Skeletal muscle satellite cell (primary cell): ENCODE measurements around the gene TSPAN14.
A peak's percentile ranks its signal among the peaks of the same experiment; 100 is the strongest.

ENCODE experiments used
- H3K27me3 ChIP-seq: 2 replicates; pipeline ENCODE4 v1.7.0; 2013; ENCODE audit warnings: low read length; ENCODE audit not compliant: control insufficient read depth, insufficient read depth
- H3K36me3 ChIP-seq: 2 replicates; pipeline ENCODE4 v1.7.0; 2013; ENCODE audit warnings: mild to moderate bottlenecking, control low read depth, low read length; ENCODE audit not compliant: insufficient read depth
- H3K4me1 ChIP-seq: 2 replicates; pipeline ENCODE4 v1.7.0; 2013; ENCODE audit warnings: low read length; ENCODE audit not compliant: control insufficient read depth, insufficient read depth
- H3K4me2 ChIP-seq: 2 replicates; pipeline ENCODE4 v1.7.0; 2013; ENCODE audit warnings: mild to moderate bottlenecking, low read length
- H3K4me3 ChIP-seq: 2 replicates; pipeline ENCODE4 v1.7.0; 2013; ENCODE audit warnings: low read length
- H3K9ac ChIP-seq: 2 replicates; pipeline ENCODE4 v1.7.0; 2013; ENCODE audit warnings: mild to moderate bottlenecking, low read depth, low read length, moderate library complexity
- H3K9me3 ChIP-seq: replicated peaks from 2 replicates; pipeline ENCODE4 v1.7.0; 2013; ENCODE audit warnings: mild to moderate bottlenecking, control low read depth, low read length

Gene TSPAN14

DNA sequence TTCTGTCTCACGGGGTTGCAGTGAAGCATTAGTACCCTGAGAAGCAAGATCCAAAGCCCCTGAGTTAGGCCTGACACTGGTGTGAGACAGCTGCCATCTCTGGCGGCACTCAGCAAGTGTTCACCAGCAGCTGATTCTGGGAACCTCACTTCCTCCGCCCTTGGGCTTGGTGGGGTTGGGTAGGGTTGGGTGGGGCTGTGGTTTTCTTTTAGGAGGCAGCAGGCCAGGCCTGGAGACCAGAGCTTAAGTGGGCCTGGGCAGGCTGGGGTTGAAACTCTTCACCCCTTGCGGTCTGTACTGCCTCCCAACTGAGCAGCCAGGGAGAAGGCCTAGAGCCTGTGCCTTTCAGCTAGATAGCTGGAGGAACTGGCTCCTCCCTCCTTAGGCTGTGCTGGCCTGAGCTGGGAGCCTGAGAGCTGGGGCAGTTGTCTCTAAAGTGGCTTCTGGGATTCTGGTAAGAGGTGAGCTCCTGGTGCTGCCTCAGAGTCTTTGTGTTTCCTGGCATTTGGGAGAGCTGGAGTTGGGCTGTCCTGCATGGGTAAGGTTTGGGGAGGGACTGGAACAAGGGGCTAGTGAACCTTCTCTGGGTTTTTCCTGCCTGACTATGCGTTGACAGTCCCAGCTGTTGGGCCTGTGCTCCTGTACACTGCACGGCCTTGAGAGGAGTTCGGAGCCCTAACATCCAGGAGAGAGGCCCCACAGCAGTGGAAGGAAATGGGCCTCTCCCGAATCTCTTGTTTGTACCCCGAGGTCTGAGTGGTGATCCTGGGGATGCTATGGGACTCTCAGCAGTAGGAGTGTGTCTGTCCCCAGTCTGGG, 5.1 kb downstream of the TSPAN14 start:
- H3K4me3 ChIP-seq: no peak overlapping the region
- H3K9me3 ChIP-seq: no peaks in the 10 kb centered on the region
- no peaks in the 10 kb centered on the region for H3K36me3 ChIP-seq
- H3K9ac ChIP-seq: peak overlapping the region; percentile 60
- peak overlapping the region; percentile 12 for H3K4me2 ChIP-seq
- H3K4me1 ChIP-seq: peaks cover 50% of the 10 kb centered on the region
- no peaks in the 10 kb centered on the region for H3K27me3 ChIP-seq

DNA sequence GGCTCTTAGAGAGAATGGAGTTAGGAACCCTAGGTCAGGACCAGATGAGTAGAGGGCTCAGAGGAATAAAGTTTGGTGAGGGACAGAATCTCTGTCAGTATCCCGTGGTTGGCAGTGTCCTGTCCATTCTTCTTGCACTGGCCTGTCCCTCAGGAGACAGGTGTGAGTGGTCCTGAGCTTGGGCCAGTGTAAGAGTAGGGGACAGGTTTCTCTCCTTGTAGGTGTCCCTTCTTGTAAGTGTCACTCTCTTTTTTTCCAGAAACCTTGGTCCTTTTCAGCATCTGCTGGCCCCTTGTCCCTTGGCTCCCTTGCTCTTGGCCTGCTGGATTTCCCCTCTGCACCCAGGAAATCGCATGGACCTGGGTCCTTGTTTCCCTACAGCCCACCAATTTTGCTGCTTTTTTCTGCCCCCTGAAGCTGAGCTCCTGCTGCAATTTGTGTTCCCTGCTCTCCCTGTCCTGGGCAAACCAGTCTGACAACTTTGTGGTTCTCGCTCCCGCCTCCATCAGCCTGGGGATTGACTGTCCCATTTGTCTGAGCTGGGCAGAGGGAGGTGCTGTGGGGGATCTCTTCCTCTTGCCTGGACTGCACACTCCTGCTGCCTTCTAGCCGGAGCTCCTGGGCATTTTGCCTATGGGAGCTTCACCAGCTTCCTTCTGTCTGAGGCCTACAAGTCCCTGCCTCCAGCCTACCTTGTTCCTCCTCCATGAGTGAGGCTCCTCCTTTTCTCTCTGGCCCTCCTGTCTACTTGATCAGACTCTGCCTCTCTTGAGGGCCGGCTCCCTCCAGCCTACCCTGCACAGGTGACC, 6.5 kb downstream of the TSPAN14 start:
- no peak overlapping the region for H3K4me2 ChIP-seq
- peaks cover 57% of the 10 kb centered on the region for H3K4me1 ChIP-seq
- H3K27me3 ChIP-seq: no peaks in the 10 kb centered on the region
- no peak overlapping the region for H3K4me3 ChIP-seq
- no peak overlapping the region for H3K9ac ChIP-seq
- H3K36me3 ChIP-seq: no peaks in the 10 kb centered on the region
- no peaks in the 10 kb centered on the region for H3K9me3 ChIP-seq

DNA sequence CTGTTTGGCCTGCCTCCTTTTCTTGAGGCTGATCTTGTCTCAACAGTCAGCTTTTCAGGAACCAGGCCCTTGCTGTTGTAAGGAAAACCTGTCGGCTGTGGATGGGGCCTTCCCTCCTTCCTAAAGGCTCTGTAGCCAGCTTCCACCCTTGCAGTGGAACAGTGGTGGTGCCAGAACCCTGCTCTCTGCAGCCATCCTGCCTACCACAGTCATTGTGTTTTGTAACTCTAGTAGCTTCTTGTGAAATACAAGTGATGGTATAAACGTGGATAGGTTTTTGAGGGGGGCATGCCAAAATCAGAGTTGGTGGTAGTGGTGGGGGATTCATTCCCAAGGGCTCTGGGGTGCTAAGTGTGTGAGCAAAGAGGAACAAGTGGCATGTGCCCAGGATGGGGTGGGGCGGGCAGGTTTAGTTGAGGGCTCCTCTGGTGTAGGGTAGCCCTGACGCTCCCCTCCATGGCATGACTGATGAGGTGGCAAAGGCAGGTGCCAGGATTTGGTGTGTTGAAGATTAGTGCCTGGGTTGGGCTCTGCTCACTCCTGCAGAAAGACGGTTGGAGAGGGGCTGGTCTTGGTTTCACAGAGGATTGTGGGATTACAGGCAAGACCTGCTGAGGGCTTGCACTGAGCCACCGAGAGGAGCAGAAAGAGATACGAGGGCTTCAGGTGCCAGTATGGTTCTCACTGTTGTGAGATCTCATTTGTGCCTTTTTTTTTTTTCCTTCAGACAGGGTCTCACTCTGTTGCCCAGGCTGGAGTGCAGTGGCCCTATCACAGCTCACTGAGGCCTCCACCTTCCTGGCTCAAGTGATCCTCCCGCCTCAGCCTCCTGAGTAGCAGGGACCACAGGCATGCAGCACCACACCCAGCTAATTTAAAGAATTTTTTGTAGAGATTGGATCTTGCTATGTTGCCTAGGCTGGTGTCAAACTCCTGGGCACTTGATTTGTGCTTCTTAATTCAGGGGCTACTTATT, 7.4 kb downstream of the TSPAN14 start:
- no peaks in the 10 kb centered on the region for H3K9me3 ChIP-seq
- no peaks in the 10 kb centered on the region for H3K27me3 ChIP-seq
- no peak overlapping the region for H3K4me3 ChIP-seq
- no peak overlapping the region for H3K9ac ChIP-seq
- peaks cover 57% of the 10 kb centered on the region for H3K4me1 ChIP-seq
- H3K36me3 ChIP-seq: no peaks in the 10 kb centered on the region
- H3K4me2 ChIP-seq: no peak overlapping the region

DNA sequence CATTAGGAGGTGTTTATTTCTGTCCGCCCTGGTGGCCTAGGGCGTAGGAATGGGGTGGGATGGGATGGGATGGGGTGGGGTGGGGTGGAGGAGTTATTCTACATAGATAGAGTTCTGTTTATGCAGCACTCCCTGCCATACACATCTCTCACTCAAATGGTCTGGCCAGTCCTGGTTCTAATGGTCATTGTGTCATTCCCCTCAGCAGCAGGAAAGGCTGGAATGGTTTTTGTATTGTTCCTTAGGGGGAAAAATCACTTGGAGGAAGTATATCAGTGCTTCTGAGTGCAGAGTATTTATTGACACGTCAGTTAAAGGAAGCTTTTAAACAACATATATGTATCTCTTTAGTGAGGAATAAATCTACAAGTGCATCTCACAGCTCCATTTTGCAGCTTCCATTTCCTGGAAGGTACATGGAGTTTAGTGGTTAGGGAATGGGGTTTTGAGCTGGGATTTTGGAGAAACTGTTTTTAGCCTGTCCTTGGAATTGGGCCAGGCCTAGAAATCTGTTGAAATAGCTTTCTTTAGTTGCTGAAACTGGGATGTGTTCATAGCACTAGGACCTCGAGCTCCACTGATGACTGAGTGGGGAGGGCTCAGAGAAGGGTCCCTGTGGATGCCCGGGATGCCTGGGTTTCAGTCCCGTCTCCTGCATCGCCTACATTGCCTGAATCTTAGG, 8.3 kb downstream of the TSPAN14 start:
- Histone ChIP-seq H3K4me3 (no peak overlapping the region), H3K9ac (no peak overlapping the region), H3K9me3 (no peaks in the 10 kb centered on the region), H3K36me3 (no peaks in the 10 kb centered on the region), H3K4me2 (peak overlapping the region; percentile 7), H3K27me3 (no peaks in the 10 kb centered on the region), H3K4me1 (peaks cover 57% of the 10 kb centered on the region)

DNA sequence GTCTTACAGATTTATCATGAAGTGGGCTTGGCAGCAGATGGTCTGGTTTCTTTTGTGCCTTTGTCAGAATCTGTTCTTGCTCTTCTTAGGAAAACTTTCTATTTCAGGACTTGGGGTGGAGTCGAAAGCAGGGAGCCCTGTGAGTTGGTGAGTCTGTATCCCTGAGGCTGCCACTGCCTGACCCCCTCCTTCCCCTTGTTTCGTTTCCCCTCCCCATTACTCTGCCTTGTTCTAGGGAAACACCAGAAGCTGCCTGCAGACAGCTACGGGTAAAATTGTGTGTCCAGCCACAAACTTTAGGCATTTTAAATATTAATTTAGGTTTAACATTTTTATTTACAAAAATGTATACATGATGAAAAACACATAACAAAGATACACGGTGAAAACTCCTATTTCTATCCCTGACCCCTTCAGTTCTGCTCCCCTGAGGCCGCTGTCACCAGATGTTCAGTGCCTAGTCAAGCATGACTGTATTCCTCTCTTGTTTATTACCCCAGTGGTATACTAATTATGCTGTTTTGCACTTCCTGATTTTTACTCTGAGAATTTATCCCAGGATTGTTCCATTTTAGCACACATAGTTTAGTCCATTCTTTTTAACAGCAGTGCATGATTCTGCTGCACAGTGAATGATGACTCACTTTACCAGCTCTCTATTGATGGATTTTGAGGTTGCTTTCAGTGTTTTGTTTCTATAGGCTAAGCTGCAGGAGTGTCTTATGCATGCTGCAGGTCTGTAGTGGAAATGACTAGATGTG, 9.1 kb downstream of the TSPAN14 start:
- H3K4me2 ChIP-seq: peak overlapping the region; percentile 7
- no peaks in the 10 kb centered on the region for H3K9me3 ChIP-seq
- no peak overlapping the region for H3K4me3 ChIP-seq
- H3K4me1 ChIP-seq: peaks cover 57% of the 10 kb centered on the region
- H3K9ac ChIP-seq: no peak overlapping the region
- H3K36me3 ChIP-seq: no peaks in the 10 kb centered on the region
- H3K27me3 ChIP-seq: no peaks in the 10 kb centered on the region

DNA sequence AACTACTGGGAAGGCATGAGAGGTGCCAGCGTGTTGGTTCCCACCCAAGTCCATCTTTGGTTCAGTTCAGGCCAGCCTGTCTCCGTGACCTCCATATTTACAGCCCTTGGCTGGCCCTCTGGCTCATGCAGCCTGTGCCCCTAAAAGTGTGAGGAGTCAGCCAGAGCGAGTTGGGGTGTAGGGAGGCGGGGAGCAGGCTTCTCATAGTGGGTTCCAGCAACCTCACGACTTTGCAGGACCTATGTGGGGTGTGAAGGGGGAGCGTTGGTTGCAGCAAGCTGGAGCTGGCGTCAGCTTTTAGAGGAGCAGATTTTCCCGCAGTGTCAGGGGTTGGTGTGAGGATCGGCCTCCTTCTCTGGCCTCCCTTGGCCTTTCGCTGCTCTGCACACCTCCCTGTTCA, 9.8 kb downstream of the TSPAN14 start:
- H3K9me3 ChIP-seq: no peaks in the 10 kb centered on the region
- no peaks in the 10 kb centered on the region for H3K36me3 ChIP-seq
- H3K9ac ChIP-seq: no peak overlapping the region
- H3K27me3 ChIP-seq: no peaks in the 10 kb centered on the region
- H3K4me1 ChIP-seq: peaks cover 51% of the 10 kb centered on the region
- H3K4me3 ChIP-seq: no peak overlapping the region
- H3K4me2 ChIP-seq: no peak overlapping the region

DNA sequence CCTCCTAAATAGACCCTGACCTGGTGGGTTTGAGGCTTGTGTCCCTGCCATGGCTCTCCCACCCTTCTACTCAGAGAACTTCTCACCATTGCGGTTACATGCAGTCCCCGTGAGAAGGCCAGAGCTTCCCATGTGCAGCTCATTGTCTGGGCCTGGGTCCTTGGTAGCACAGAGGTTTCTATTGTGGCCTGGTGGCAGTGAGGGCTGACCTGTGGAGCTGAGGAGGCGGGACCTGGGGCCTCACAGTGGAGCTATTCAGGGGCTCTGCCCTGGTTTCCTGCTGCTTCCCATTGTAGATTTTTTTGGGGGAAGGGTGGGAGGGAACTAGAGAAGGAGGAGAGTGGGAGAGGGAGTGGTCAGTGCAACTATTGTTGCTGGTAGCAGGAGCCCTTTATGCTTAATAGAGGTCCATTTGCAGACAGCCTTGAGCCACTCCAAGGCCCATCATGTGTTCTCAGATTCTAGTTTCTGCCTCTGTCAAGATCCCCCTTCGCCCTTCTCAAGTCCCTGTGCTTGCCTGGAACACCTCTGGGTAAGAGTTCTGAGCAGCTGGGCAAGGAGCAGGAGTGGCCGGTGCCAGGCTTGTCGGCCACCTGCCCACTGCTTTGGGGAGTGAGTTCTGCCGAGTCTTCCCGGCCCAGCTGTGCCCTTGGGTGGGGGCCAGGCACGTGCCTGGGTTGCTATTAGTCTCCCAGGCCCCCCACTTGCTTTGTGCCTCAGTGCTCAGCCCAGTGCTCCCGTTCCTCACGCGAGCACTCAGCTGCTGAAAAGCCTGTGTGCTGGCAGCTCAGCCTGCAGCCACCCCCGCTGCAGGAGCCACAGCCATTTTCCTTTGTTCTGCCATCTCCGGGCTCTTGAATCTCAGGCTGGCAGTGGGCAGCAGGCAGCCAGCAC, 10.7 kb downstream of the TSPAN14 start:
- Histone ChIP-seq H3K4me1 (peaks cover 42% of the 10 kb centered on the region), H3K4me3 (no peak overlapping the region), H3K4me2 (peak overlapping the region; percentile 46), H3K9ac (no peak overlapping the region), H3K27me3 (no peaks in the 10 kb centered on the region), H3K9me3 (no peaks in the 10 kb centered on the region), H3K36me3 (no peaks in the 10 kb centered on the region)

DNA sequence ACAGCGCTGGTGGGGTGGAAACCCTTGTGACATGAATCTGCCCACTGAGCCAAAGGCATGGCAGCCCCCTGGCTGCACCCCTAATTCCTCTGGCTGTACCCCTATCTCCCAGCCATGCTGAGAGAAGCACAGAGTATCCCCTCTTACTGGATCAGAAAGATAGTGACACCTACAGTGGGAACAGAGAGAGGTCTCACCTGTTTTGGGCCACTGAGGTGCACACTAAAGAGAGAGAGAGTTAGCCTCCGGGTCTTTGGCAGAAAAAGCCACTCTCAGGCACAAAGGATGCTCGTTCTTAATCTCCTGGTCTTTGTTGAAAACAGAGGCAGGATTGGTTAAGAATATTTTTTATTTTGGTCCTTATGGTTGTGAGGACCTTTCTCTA, 11.3 kb downstream of the TSPAN14 start:
- Histone ChIP-seq H3K4me2 (peak overlapping the region; percentile 46), H3K27me3 (no peaks in the 10 kb centered on the region), H3K36me3 (no peaks in the 10 kb centered on the region), H3K4me1 (peaks cover 38% of the 10 kb centered on the region), H3K9me3 (no peaks in the 10 kb centered on the region), H3K4me3 (no peak overlapping the region), H3K9ac (no peak overlapping the region)

DNA sequence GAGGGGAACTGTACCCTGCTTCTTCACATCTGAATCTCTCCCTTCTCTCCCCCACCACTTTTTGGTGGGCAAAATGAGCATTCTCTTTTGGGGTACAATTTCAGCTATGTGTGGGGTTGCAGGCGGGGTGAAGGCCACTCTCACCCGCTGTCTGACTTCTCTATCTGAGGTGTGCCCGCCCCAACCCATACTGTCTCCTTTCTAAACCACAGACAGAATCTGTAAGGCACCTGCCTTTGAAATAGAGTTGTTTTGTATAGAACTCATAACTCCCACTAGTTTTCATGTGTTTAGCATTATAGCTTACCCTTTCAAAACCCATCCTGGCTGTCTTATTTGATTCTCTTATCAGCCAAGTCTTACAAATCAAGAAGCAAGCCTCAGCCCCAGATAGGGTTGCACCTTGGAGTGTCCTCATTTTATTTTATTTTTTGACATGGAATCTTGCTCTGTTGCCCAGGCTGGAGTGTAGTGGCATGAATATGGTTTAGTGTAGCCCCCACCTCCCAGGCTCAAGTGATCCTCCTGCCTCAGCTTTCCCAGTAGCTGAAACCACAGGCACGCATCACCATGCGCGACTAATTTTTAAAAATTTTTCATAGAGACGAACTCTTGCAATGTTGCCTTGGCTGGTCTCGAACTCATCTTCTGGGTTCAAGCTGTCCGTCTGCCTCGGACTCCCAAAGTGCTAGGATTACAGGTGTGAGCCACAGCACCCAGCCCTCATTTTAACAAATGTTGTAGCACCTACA, 11.9 kb downstream of the TSPAN14 start:
- Histone ChIP-seq H3K9ac (no peak overlapping the region), H3K4me3 (no peak overlapping the region), H3K4me1 (peaks cover 32% of the 10 kb centered on the region), H3K36me3 (no peaks in the 10 kb centered on the region), H3K27me3 (no peaks in the 10 kb centered on the region), H3K9me3 (no peaks in the 10 kb centered on the region), H3K4me2 (no peak overlapping the region)
